Measurements from ENCODE around the gene HTT.
"Not testable (repeated sequence)": the region's sequence is repeated elsewhere in the genome, so short reads cannot be mapped to it uniquely, and the experiment has no call there.

HTT gene

GRCh38 chr4:3046162-3046561 lies 28.3 kb upstream of the HTT start:
- no peak for DNase-seq (ENCODE audit: low spot score)

- DNase-seq (ENCODE audit: low spot score): no peak
Measured at GRCh38 chr4:3046623-3047022, 27.9 kb upstream of the HTT start.

DNA sequence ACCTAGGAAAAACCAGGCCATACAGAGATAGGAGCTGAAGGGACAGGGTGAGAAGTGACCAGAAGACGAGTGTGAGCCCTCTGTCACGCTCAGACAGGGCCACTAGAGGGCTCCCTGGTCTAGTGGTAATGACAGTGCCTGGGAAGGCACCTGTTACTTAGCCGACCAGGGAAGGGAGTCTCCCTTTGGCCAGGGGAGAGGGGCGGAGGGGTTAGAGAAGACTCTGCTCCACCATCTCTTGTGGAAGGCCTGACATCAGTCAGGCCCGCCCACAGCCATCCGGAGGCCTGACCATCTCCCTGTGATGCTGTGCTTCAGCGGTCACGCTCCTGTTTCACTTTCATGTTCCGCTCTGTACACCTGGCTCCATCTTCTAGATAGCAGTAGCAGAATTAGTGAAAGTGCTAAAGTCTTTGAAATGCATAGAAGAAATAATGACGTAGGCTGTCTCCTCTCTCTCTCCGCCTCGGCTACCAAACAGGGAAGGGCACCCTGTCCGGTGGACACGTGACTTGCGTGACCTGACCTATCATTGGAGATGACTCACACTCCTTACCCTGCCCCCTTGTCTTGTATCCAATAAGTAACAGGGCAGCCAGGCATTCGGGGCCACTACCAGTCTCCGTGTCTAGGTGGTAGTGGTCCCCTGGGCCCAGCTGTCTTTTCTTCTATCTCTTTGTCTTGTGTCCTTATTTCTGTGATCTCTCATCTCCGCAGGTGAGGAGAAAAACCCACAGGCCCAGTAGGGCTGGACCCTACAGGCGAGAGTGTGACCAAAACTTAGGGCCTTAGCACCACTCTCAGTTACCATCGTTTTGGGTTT lies 26.8 kb upstream of the HTT start:
- peak; percentile 62 for DNase-seq (ENCODE audit: low spot score)

- DNase-seq (ENCODE audit: low spot score): not testable (repeated sequence)
Measured at GRCh38 chr4:3051141-3051897, 23.2 kb upstream of the HTT start.

GRCh38 chr4:3054169-3054759 lies 20.2 kb upstream of the HTT start:
- no peak for DNase-seq (ENCODE audit: low spot score)

DNA sequence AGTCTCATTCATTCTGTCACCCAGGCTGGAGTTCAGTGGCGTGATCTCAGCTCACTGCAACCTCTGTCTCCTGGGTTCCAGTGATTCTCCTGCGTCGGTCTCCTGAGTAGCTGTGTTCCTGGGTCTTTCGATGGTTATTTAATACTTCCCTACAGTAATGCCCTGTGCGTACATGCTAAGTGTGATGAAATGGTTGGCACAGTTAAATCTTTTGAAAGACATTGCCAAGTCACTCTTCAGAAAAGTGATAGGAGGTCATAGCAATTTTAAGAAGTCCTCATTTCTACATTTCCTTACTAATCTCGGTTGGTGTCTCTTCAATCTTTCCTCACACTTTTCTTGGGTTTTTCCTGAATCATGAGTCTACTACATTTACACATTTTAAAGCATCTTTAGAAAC lies 14.5 kb upstream of the HTT start:
- DNase-seq (ENCODE audit: low spot score): no peak

- DNase-seq (ENCODE audit: low spot score): no peak
Measured at GRCh38 chr4:3060946-3061345, 13.5 kb upstream of the HTT start.

DNA sequence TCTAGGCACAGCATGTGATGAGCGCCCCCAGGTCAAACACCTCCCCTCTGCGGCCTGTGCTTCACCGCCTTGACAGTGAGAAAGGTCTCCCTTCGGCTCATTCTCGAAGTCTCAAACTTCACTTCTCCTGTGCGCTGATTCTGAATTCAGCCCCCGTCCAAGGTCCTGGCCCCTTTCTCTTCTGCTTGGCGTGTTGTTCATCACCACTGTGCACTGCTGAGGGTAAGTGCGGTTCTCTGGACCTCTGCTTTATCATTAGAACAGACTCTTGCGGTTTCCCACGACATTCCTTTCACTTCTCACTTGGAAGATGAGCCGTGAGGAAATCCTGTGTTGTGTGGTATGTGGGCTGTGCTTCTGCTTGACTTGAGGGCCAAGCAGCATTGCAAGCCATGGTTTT lies 12.0 kb upstream of the HTT start:
- DNase-seq (ENCODE audit: low spot score): no peak

DNA sequence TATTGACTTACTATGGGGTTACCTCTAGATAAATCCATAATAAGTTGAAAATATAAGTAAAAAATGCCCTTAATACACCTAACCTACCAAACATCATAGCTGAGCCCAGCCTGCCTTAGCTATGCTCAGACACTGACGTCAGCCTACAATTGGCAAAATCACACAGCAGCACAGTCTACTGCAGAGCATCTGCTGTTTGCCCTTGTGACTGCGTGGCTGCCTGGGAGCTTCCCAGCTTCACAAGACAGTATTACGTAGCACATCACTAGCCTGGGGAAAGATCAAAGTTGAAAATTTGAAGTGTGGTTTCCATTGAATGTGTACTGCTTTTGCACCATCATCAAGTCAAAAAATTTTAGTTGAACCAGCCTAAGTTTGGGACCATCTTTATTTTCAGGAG lies 8.9 kb upstream of the HTT start:
- no peak for DNase-seq (ENCODE audit: low spot score)

- DNase-seq (ENCODE audit: low spot score): no peak
Measured at GRCh38 chr4:3066836-3067400, 7.6 kb upstream of the HTT start.

GRCh38 chr4:3067473-3068001 lies 6.9 kb upstream of the HTT start:
- DNase-seq (ENCODE audit: low spot score): no peak

DNA sequence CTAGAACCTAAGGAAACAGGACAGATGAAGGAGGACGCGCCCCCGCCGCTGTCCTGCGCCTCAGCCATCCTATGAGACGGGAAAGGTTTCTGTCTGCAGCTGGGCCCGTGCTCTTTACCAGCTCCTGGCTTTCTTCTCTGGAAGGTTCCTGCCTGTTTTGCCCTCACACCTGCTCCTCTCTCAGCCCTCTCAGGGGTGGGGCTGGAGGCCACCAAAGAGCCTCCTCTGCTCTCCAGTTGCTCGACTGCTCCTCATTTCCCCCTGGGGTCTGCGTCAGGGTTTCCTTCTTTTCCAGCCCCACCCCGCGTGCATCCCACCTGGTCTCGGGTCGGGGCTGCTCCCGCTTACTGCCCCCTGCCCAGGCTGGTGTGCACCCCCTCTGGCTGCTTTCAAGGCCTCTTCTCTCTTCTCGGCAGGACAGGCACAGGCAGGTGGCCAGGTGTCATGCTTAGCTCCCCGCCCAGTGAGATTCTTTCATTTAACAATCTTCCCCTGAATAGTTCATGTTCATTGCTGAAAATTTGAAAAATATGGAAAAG lies 4.8 kb upstream of the HTT start:
- no peak for DNase-seq (ENCODE audit: low spot score)

- no peak for DNase-seq (ENCODE audit: low spot score)
Measured at GRCh38 chr4:3070709-3071500, 3.6 kb upstream of the HTT start.

DNA sequence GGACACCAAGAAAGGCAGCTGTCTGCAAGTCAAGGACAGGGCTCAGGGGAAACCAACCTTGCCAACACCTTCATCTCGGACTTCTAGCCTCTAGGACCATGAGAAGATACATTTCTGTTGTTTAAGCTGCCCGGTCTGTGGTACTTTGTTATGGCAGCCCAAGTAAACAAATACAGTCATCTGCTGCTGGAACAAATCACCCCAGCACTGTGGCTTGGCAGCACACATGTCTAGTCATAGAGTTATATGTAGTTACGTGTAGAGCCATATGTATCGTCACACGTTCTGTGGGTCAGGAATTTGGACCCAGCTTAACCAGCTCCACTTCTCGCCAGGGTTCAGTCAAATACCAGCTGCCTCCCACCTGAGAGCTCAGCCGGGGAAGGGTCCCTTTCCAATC lies 2.7 kb upstream of the HTT start:
- no peak for DNase-seq (ENCODE audit: low spot score)

DNA sequence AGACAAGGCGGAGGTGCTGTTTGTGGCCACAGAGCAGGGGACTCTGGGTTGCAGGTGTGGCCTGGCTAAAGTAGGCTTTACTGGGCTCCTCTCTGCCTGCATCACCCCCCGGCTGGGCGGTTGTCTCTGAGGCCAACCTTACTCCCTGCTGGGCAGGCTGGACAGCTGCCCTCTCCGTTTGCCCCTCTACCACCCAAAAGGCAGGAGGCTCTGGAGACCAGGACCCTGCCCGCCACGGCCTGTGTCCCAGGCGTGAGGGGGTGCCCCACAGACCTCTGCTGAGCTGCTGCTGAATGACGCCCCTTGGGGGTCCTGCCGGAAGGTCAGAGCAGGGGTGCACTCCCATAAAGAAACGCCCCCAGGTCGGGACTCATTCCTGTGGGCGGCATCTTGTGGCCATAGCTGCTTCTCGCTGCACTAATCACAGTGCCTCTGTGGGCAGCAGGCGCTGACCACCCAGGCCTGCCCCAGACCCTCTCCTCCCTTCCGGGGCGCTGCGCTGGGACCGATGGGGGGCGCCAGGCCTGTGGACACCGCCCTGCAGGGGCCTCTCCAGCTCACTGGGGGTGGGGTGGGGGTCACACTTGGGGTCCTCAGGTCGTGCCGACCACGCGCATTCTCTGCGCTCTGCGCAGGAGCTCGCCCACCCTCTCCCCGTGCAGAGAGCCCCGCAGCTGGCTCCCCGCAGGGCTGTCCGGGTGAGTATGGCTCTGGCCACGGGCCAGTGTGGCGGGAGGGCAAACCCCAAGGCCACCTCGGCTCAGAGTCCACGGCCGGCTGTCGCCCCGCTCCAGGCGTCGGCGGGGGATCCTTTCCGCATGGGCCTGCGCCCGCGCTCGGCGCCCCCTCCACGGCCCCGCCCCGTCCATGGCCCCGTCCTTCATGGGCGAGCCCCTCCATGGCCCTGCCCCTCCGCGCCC lies 1.1 kb upstream of the HTT start:
- DNase-seq (ENCODE audit: low spot score): no peak

DNA sequence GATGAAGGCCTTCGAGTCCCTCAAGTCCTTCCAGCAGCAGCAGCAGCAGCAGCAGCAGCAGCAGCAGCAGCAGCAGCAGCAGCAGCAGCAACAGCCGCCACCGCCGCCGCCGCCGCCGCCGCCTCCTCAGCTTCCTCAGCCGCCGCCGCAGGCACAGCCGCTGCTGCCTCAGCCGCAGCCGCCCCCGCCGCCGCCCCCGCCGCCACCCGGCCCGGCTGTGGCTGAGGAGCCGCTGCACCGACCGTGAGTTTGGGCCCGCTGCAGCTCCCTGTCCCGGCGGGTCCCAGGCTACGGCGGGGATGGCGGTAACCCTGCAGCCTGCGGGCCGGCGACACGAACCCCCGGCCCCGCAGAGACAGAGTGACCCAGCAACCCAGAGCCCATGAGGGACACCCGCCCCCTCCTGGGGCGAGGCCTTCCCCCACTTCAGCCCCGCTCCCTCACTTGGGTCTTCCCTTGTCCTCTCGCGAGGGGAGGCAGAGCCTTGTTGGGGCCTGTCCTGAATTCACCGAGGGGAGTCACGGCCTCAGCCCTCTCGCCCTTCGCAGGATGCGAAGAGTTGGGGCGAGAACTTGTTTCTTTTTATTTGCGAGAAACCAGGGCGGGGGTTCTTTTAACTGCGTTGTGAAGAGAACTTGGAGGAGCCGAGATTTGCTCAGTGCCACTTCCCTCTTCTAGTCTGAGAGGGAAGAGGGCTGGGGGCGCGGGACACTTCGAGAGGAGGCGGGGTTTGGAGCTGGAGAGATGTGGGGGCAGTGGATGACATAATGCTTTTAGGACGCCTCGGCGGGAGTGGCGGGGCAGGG lies 568 bp downstream of the HTT start:
- peak; percentile 52 for DNase-seq (ENCODE audit: low spot score)

DNA sequence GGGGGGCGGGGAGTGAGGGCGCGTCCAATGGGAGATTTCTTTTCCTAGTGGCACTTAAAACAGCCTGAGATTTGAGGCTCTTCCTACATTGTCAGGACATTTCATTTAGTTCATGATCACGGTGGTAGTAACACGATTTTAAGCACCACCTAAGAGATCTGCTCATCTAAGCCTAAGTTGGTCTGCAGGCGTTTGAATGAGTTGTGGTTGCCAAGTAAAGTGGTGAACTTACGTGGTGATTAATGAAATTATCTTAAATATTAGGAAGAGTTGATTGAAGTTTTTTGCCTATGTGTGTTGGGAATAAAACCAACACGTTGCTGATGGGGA lies 1.1 kb downstream of the HTT start:
- DNase-seq (ENCODE audit: low spot score): no peak

DNA sequence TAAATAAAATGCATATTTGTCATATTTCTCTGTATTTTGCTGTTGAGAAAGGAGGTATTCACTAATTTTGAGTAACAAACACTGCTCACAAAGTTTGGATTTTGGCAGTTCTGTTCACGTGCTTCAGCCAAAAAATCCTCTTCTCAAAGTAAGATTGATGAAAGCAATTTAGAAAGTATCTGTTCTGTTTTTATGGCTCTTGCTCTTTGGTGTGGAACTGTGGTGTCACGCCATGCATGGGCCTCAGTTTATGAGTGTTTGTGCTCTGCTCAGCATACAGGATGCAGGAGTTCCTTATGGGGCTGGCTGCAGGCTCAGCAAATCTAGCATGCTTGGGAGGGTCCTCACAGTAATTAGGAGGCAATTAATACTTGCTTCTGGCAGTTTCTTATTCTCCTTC lies 3.3 kb downstream of the HTT start:
- no peak for DNase-seq (ENCODE audit: low spot score)

DNA sequence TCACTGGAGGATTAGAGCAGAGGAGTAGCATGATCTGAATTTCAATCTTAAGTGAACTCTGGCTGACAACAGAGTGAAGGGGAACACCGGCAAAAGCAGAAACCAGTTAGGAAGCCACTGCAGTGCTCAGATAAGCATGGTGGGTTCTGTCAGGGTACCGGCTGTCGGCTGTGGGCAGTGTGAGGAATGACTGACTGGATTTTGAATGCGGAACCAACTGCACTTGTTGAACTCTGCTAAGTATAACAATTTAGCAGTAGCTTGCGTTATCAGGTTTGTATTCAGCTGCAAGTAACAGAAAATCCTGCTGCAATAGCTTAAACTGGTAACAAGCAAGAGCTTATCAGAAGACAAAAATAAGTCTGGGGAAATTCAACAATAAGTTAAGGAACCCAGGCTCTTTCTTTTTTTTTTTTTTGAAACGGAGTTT lies 5.2 kb downstream of the HTT start:
- DNase-seq (ENCODE audit: low spot score): no peak
